SK-N-SH (cell line): Measurements from ENCODE around the gene ABHD16A. TPM values are rescaled to one million over a fixed set of nuclear protein-coding genes. Genes with fewer than 3 reads are reported as not detected.

Source experiments
- CTCF ChIA-PET: fragments of 300-600, 350-600 bp; formaldehyde crosslinking; extraction: SDS; loops from one replicate; lab custom pipeline; 2021; lab: Yijun Ruan, JAX
- POLR2A ChIA-PET: fragments of 350-600 bp; sonication (Branson Sonifier 250); formaldehyde crosslinking; extraction: SDS; loops from one replicate; lab custom pipeline; 2020; ENCODE audit warnings: antibody characterized with exemption, inconsistent platforms; lab: Yijun Ruan, JAX
- DNase-seq: peaks from one replicate; pipeline ENCODE4 v3.0.0; 2012
- H2AFZ ChIP-seq: fragments of 200-600 bp; sonication (generic); 2 replicates; pipeline ENCODE4 v1.8.1; 2016; ENCODE audit warnings: antibody characterized with exemption, mild to moderate bottlenecking, low read depth
- H3F3A ChIP-seq: fragments of 200-600 bp; sonication (generic); replicated peaks from 2 replicates; pipeline ENCODE3; 2016; ENCODE audit warnings: antibody characterized with exemption, mild to moderate bottlenecking; ENCODE audit not compliant: insufficient read depth
- H3K27ac ChIP-seq, 2 experiments: fragments of 200-500 bp in 1 of 2; fragments of 200-600 bp in 1 of 2; sonication (Bioruptor generic) in 1 of 2; sonication (generic), shearing (Covaris generic) in 1 of 2; 2 replicates each; pipeline versions ENCODE4 v1.5.1 to v1.6.1; 2014 to 2016; ENCODE audit warnings: low read depth in 2 of 2, inconsistent platforms in 1 of 2, low read length in 1 of 2, mild to moderate bottlenecking in 1 of 2, mixed read lengths in 1 of 2
- H3K27me3 ChIP-seq: fragments of 200-600 bp; sonication (generic), shearing (Covaris generic); 2 replicates; pipeline ENCODE4 v1.6.1; 2016; ENCODE audit warnings: mixed run types; ENCODE audit not compliant: insufficient read depth
- H3K36me3 ChIP-seq, 2 experiments: fragments of 200-500 bp in 1 of 2; fragments of 200-600 bp in 1 of 2; sonication (Bioruptor generic) in 1 of 2; sonication (generic) in 1 of 2; replicated peaks in 1 of 2; 2 replicates each; pipeline versions ENCODE3 to v1.5.1; 2014 to 2016; ENCODE audit warnings: low read length in 1 of 2, mild to moderate bottlenecking in 1 of 2; ENCODE audit not compliant: insufficient read depth in 2 of 2, control insufficient read depth in 1 of 2
- H3K4me1 ChIP-seq, 2 experiments: fragments of 200-500 bp in 1 of 2; fragments of 200-600 bp in 1 of 2; sonication (Bioruptor generic) in 1 of 2; sonication (generic), shearing (Covaris generic) in 1 of 2; 2 replicates each; pipeline versions ENCODE4 v1.5.1 to v1.6.1; 2014 to 2016; ENCODE audit warnings: low read depth in 1 of 2, low read length in 1 of 2, mixed run types in 1 of 2; ENCODE audit not compliant: insufficient read depth in 2 of 2, control insufficient read depth in 1 of 2
- H3K4me2 ChIP-seq: fragments of 200-600 bp; sonication (generic), shearing (Covaris generic); 2 replicates; pipeline ENCODE4 v1.6.1; 2017; ENCODE audit warnings: mixed run types
- H3K4me3 ChIP-seq, 2 experiments: fragments of 200-500 bp in 1 of 2; fragments of 200-600 bp in 1 of 2; sonication (Bioruptor generic) in 1 of 2; sonication (generic), shearing (Covaris generic) in 1 of 2; 2 replicates each; pipeline versions ENCODE4 v1.5.1 to v1.8.1; 2014 to 2016; ENCODE audit warnings: low read depth in 2 of 2, inconsistent platforms in 1 of 2, low read length in 1 of 2, mild to moderate bottlenecking in 1 of 2, mixed read lengths in 1 of 2, moderate library complexity in 1 of 2
- H3K79me2 ChIP-seq: fragments of 200-600 bp; sonication (generic); 2 replicates; pipeline ENCODE4 v1.8.1; 2017; ENCODE audit warnings: mild to moderate bottlenecking; ENCODE audit not compliant: insufficient read depth
- H3K9ac ChIP-seq: fragments of 200-600 bp; sonication (generic); 2 replicates; pipeline ENCODE4 v1.6.1; 2017; ENCODE audit warnings: mixed run types
- H3K9me2 ChIP-seq: fragments of 200-600 bp; sonication (generic); 2 replicates; pipeline ENCODE4 v1.6.1; 2017; ENCODE audit warnings: mixed run types
- H3K9me3 ChIP-seq: fragments of 200-600 bp; sonication (generic); 2 replicates; pipeline ENCODE4 v1.6.1; 2017; ENCODE audit warnings: mixed run types, mild to moderate bottlenecking, moderate library complexity
- H4K20me1 ChIP-seq: fragments of 200-600 bp; sonication (generic); 2 replicates; pipeline ENCODE4 v1.6.1; 2017; ENCODE audit warnings: mild to moderate bottlenecking, mixed run types; ENCODE audit not compliant: insufficient read depth
- EZH2phosphoT487 ChIP-seq: fragments of 200-600 bp; sonication (generic); IDR thresholded peaks from 2 replicates; pipeline ENCODE4 v1.6.1; 2017; ENCODE audit warnings: low read depth, mixed run types, mild to moderate bottlenecking, antibody characterized with exemption, moderate library complexity, borderline replicate concordance
- GATA2 ChIP-seq: sonication (generic); formaldehyde crosslinking; IDR thresholded peaks from 2 replicates; pipeline ENCODE4 v1.5.0; 2020; ENCODE audit warnings: mild to moderate bottlenecking, missing genetic modification reagents
- IRF3 ChIP-seq: fragments of 150-350 bp; IDR thresholded peaks from 2 replicates; pipeline ENCODE4 v1.6.1; 2016; ENCODE audit warnings: mild to moderate bottlenecking, low read depth, low read length
- MEF2A ChIP-seq: IDR thresholded peaks from 2 replicates; pipeline ENCODE4 v1.4.0; 2012; ENCODE audit warnings: low read depth, borderline replicate concordance
- MXI1 ChIP-seq: IDR thresholded peaks from 2 replicates; pipeline ENCODE4 v1.6.1; 2012; ENCODE audit warnings: mild to moderate bottlenecking, low read depth, low read length, improper control_type of control experiment
- RAD21 ChIP-seq: IDR thresholded peaks from 2 replicates; pipeline ENCODE4 v1.6.1; 2012; ENCODE audit warnings: mild to moderate bottlenecking, low read length
- REST ChIP-seq: IDR thresholded peaks from 2 replicates; pipeline ENCODE4 v1.6.1; 2012; ENCODE audit warnings: mild to moderate bottlenecking, low read depth, low read length, moderate library complexity
- RFX5 ChIP-seq: IDR thresholded peaks from 2 replicates; pipeline ENCODE4 v1.6.1; 2012; ENCODE audit warnings: mild to moderate bottlenecking, improper control_type of control experiment, low read length
- RXRA ChIP-seq: IDR thresholded peaks from 2 replicates; pipeline ENCODE4 v1.4.0; 2012; ENCODE audit warnings: low read depth, mild to moderate bottlenecking, borderline replicate concordance
- SIN3A ChIP-seq: IDR thresholded peaks from 2 replicates; pipeline ENCODE4 v1.6.1; 2012; ENCODE audit warnings: low read depth, mild to moderate bottlenecking, low read length, moderate library complexity, borderline replicate concordance
- SMC3 ChIP-seq: IDR thresholded peaks from 2 replicates; pipeline ENCODE4 v1.6.1; 2012; ENCODE audit warnings: low read depth, low read length, improper control_type of control experiment
- TCF12 ChIP-seq: IDR thresholded peaks from 2 replicates; pipeline ENCODE4 v1.4.0; 2012
- YY1 ChIP-seq: IDR thresholded peaks from 2 replicates; pipeline ENCODE4 v1.4.0; 2012; ENCODE audit warnings: low read depth, mild to moderate bottlenecking
- WGBS: methylation state at CpG from one replicate; pipeline ENCODE4 v1.1.6; 2017; ENCODE audit warnings: low lambda C conversion rate; 5-methylcytosine and 5-hydroxymethylcytosine counted together
- polyA plus RNA-seq, 3 experiments: library from polyadenylated mRNA; depleted of rRNA; stranded (reverse); fragments of >200 nt; gene quantifications; 2 replicates each; pipeline ENCODE4 v1.2.3, GENCODE V29; 2012

Gene ABHD16A
- polyA plus RNA-seq, 1 of the 3 experiments (the other 2 are of a cell fraction) = 49.3 TPM

GRCh38 chr6:31641370-31641769 is 61.8 kb downstream of the ABHD16A start:
- Histone ChIP-seq H3K9me3 (no peaks in the 10 kb centered on the region), H3K4me3 (no peak overlapping the region), H3K9me2 (no peaks in the 10 kb centered on the region), H3K4me1 (no peaks in the 10 kb centered on the region), H3F3A (peaks cover 43% of the 10 kb centered on the region), H3K79me2 (peaks cover 4% of the 10 kb centered on the region; the same call in 1 of the 2 replicates), H2AFZ (no peak overlapping the region), H3K27me3 (no peaks in the 10 kb centered on the region), H3K36me3 (peaks cover 37 to 88% of the 10 kb centered on the region in 2 experiments), H3K4me2 (no peak overlapping the region), H4K20me1 (no peaks in the 10 kb centered on the region), H3K27ac (no peak overlapping the region), H3K9ac (no peak overlapping the region)
- DNase-seq = no peak
- ChIA-PET CTCF (interaction anchor here (1.1 kb wide), 1 partner anchor 67 kb away, joined by 3 read pairs; no protein-coding TSS in a partner anchor), POLR2A (interaction anchor here (1.0 kb wide), 1 partner anchor 15 kb away, joined by 3 read pairs; no protein-coding TSS in a partner anchor)
- no peak for TF ChIP-seq RFX5
- WGBS = 95% methylated on average over 4 of the region's 4 CpGs

- Histone ChIP-seq H3K27ac (peak overlapping the region in 1 of 2 experiments; percentile 65; a peak in 2 of 4 replicates), H3K27me3 (no peaks in the 10 kb centered on the region), H3K4me3 (no peak overlapping the region), H3K79me2 (peaks cover under 1% of the 10 kb centered on the region; the same call in 1 of the 2 replicates), H3K9ac (no peak overlapping the region), H3K4me2 (no peak overlapping the region), H3K4me1 (no peaks in the 10 kb centered on the region), H2AFZ (no peak overlapping the region), H3K9me2 (no peaks in the 10 kb centered on the region), H3F3A (peaks cover 49% of the 10 kb centered on the region), H3K36me3 (peaks cover 34 to 88% of the 10 kb centered on the region in 2 experiments), H4K20me1 (no peaks in the 10 kb centered on the region), H3K9me3 (no peaks in the 10 kb centered on the region)
- ChIA-PET POLR2A (interaction anchor here (1.1 to 1.2 kb wide), 2 partner anchors 18 to 19 kb away, joined by 3 to 6 read pairs; no protein-coding TSS in a partner anchor), CTCF (interaction anchor here (1.1 kb wide), 1 partner anchor 66 kb away, joined by 3 read pairs; no protein-coding TSS in a partner anchor)
- no peak for DNase-seq
- TF ChIP-seq RAD21 = no peak
- no peak for TF ChIP-seq MXI1
- no peak for TF ChIP-seq RXRA
- TF ChIP-seq SIN3A = no peak
- TF ChIP-seq SMC3 = no peak
- TF ChIP-seq MEF2A = no peak
- no peak for TF ChIP-seq IRF3
- no peak for TF ChIP-seq YY1
- no peak for TF ChIP-seq EZH2phosphoT487
- TF ChIP-seq GATA2 (CRISPR knock-in tag) = no peak
- no peak for TF ChIP-seq TCF12
- no peak for TF ChIP-seq REST
- 96% methylated on average over 6 of the region's 6 CpGs for WGBS
Measured at GRCh38 chr6:31640612-31641011, 62.5 kb downstream of the ABHD16A start.
